Trophoblast cell (in vitro differentiated cells and primary cell): ENCODE measurements around the gene MED25.

ENCODE experiments used
- DNase-seq, 2 donors: peaks; one replicate each; pipeline ENCODE4 v3.0.0-alpha.2; 2016
- H2AFZ ChIP-seq: 2 replicates; pipeline ENCODE4 v1.6.1; 2013; ENCODE audit warnings: low read length, moderate library complexity, mild to moderate bottlenecking; ENCODE audit not compliant: insufficient read depth, poor library complexity
- H2AK5ac ChIP-seq: 2 replicates; pipeline ENCODE4 v1.6.1; 2013; ENCODE audit warnings: mild to moderate bottlenecking, low read length
- H2BK120ac ChIP-seq: 2 replicates; pipeline ENCODE4 v1.6.1; 2013; ENCODE audit warnings: low read length, mild to moderate bottlenecking, moderate library complexity; ENCODE audit not compliant: insufficient read depth, poor library complexity
- H2BK12ac ChIP-seq: 2 replicates; pipeline ENCODE4 v1.6.1; 2013; ENCODE audit warnings: mild to moderate bottlenecking, low read length, moderate library complexity
- H2BK5ac ChIP-seq: 2 replicates; pipeline ENCODE4 v1.6.1; 2013; ENCODE audit warnings: low read length, low read depth, moderate library complexity, mild to moderate bottlenecking; ENCODE audit not compliant: poor library complexity
- H3K14ac ChIP-seq: 2 replicates; pipeline ENCODE4 v1.6.1; 2013; ENCODE audit warnings: mild to moderate bottlenecking, low read length
- H3K18ac ChIP-seq: 2 replicates; pipeline ENCODE4 v1.6.1; 2013; ENCODE audit warnings: mild to moderate bottlenecking, low read length
- H3K23ac ChIP-seq: 2 replicates; pipeline ENCODE4 v1.6.1; 2013; ENCODE audit warnings: low read length
- H3K27ac ChIP-seq: 2 replicates; pipeline ENCODE4 v1.5.1; 2013; ENCODE audit warnings: low read depth, mild to moderate bottlenecking, inconsistent platforms, low read length, moderate library complexity
- H3K27me3 ChIP-seq: 2 replicates; pipeline ENCODE4 v1.6.1; 2013; ENCODE audit warnings: inconsistent platforms, mild to moderate bottlenecking, low read length, moderate library complexity; ENCODE audit not compliant: insufficient read depth
- H3K36me3 ChIP-seq, 2 experiments: 1 replicate in 1 of 2; 2 replicates in 1 of 2; pipeline ENCODE4 v1.6.1; 2013; ENCODE audit warnings: low read length in 2 of 2, mild to moderate bottlenecking in 2 of 2, moderate library complexity in 1 of 2; ENCODE audit not compliant: insufficient read depth in 2 of 2, control insufficient read depth in 1 of 2
- H3K4ac ChIP-seq: 2 replicates; pipeline ENCODE4 v1.6.1; 2013; ENCODE audit warnings: low read depth, mild to moderate bottlenecking, low read length, moderate library complexity
- H3K4me1 ChIP-seq, 2 experiments: 1 replicate in 1 of 2; 2 replicates in 1 of 2; pipeline ENCODE4 v1.6.1; 2013; ENCODE audit warnings: low read length in 2 of 2, mild to moderate bottlenecking in 2 of 2, moderate library complexity in 1 of 2; ENCODE audit not compliant: insufficient read depth in 2 of 2, control insufficient read depth in 1 of 2
- H3K4me2 ChIP-seq: 2 replicates; pipeline ENCODE4 v1.6.1; 2013; ENCODE audit warnings: inconsistent platforms, mild to moderate bottlenecking, low read length, moderate library complexity
- H3K4me3 ChIP-seq: 2 replicates; pipeline ENCODE4 v1.5.1; 2013; ENCODE audit warnings: mild to moderate bottlenecking, low read depth, low read length, inconsistent platforms
- H3K79me1 ChIP-seq: one replicate; pipeline ENCODE4 v1.6.1; 2013; ENCODE audit warnings: low read length
- H3K79me2 ChIP-seq: 2 replicates; pipeline ENCODE4 v1.6.1; 2013; ENCODE audit warnings: low read length, mild to moderate bottlenecking; ENCODE audit not compliant: control insufficient read depth, insufficient read depth, poor library complexity
- H3K9ac ChIP-seq: 2 replicates; pipeline ENCODE4 v1.6.1; 2013; ENCODE audit warnings: mild to moderate bottlenecking, low read length
- H3K9me3 ChIP-seq: 2 replicates; pipeline ENCODE4 v1.6.1; 2013; ENCODE audit warnings: low read depth, mild to moderate bottlenecking, control low read depth, inconsistent platforms, low read length; ENCODE audit not compliant: insufficient read depth
- H4K12ac ChIP-seq: 2 replicates; pipeline ENCODE4 v1.6.1; 2013; ENCODE audit warnings: low read depth, mild to moderate bottlenecking, low read length, moderate library complexity
- H4K8ac ChIP-seq: 2 replicates; pipeline ENCODE4 v1.6.1; 2013; ENCODE audit warnings: low read depth, mild to moderate bottlenecking, low read length, moderate library complexity
- H4K91ac ChIP-seq: one replicate; pipeline ENCODE4 v1.6.1; 2013; ENCODE audit warnings: low read depth, mild to moderate bottlenecking, low read length, moderate library complexity
- WGBS: extraction: QIAGEN DNeasy Blood & Tissue Kit; methylation state at CpG from one replicate; pipeline ENCODE4 v1.1.7; 2013; ENCODE audit warnings: missing lambda C conversion rate; ENCODE audit not compliant: insufficient read length, insufficient coverage; ENCODE audit errors: extremely low coverage; 5-methylcytosine and 5-hydroxymethylcytosine counted together

The MED25 gene

GRCh38 chr19:49875177-49875576 is 57.1 kb downstream of the MED25 start:
- H3K18ac ChIP-seq, result peak overlapping the region; percentile 38
- peak overlapping the region; percentile 98 for H4K8ac ChIP-seq
- H3K27me3 ChIP-seq, result no peaks in the 10 kb centered on the region
- H2AK5ac ChIP-seq, result peak overlapping the region; percentile 82
- peak overlapping the region; percentile 88 for H2BK5ac ChIP-seq
- WGBS, result no CpG with 5 or more reads among the region's 4 CpGs
- peak overlapping the region; percentile 96 for H3K14ac ChIP-seq
- no peak for DNase-seq
- no peak overlapping the region for H2BK12ac ChIP-seq
- H3K9me3 ChIP-seq, result no peaks in the 10 kb centered on the region
- H3K27ac ChIP-seq, result no peak overlapping the region
- peak overlapping the region; percentile 97 for H2BK120ac ChIP-seq
- peaks cover 10 to 20% of the 10 kb centered on the region in 2 experiments for H3K4me1 ChIP-seq
- H3K9ac ChIP-seq, result peak overlapping the region; percentile 4
- H3K4me3 ChIP-seq, result peak overlapping the region; percentile 11
- peak overlapping the region; percentile 66 for H3K4ac ChIP-seq
- H3K79me1 ChIP-seq, result peaks cover 21% of the 10 kb centered on the region
- peak overlapping the region; percentile 84 for H4K12ac ChIP-seq
- peaks cover 34 to 38% of the 10 kb centered on the region in 2 experiments for H3K36me3 ChIP-seq
- peak overlapping the region; percentile 94 for H3K4me2 ChIP-seq
- H2AFZ ChIP-seq, result peak overlapping the region; percentile 14
- H3K79me2 ChIP-seq, result peaks cover 20% of the 10 kb centered on the region
- no peak overlapping the region for H3K23ac ChIP-seq
- H4K91ac ChIP-seq, result peak overlapping the region; percentile 94

GRCh38 chr19:49875857-49876421 is 57.9 kb downstream of the MED25 start:
- Histone ChIP-seq H3K4me1 (peaks cover 6 to 12% of the 10 kb centered on the region in 2 experiments), H3K4me2 (peak overlapping the region; percentile 94), H2BK120ac (peak overlapping the region; percentile 97), H2BK12ac (no peak overlapping the region), H2AK5ac (peak overlapping the region; percentile 83), H2AFZ (peak overlapping the region; percentile 71), H3K79me1 (peaks cover 21% of the 10 kb centered on the region), H3K9ac (peak overlapping the region; percentile 92), H3K4ac (peak overlapping the region; percentile 66), H4K12ac (peak overlapping the region; percentile 84), H3K23ac (no peak overlapping the region), H3K27me3 (no peaks in the 10 kb centered on the region), H3K36me3 (peaks cover 38 to 42% of the 10 kb centered on the region in 2 experiments), H4K8ac (peak overlapping the region; percentile 98), H3K27ac (peak overlapping the region; percentile 92), H3K79me2 (peaks cover 20% of the 10 kb centered on the region), H3K18ac (peak overlapping the region; percentile 88), H2BK5ac (peak overlapping the region; percentile 88), H4K91ac (peak overlapping the region; percentile 94), H3K4me3 (peak overlapping the region; percentile 99), H3K14ac (peak overlapping the region; percentile 96), H3K9me3 (no peaks in the 10 kb centered on the region)
- no CpG with 5 or more reads among the region's 28 CpGs for WGBS
- DNase-seq, result peak in 1 of 2 donors; percentile 39

DNA sequence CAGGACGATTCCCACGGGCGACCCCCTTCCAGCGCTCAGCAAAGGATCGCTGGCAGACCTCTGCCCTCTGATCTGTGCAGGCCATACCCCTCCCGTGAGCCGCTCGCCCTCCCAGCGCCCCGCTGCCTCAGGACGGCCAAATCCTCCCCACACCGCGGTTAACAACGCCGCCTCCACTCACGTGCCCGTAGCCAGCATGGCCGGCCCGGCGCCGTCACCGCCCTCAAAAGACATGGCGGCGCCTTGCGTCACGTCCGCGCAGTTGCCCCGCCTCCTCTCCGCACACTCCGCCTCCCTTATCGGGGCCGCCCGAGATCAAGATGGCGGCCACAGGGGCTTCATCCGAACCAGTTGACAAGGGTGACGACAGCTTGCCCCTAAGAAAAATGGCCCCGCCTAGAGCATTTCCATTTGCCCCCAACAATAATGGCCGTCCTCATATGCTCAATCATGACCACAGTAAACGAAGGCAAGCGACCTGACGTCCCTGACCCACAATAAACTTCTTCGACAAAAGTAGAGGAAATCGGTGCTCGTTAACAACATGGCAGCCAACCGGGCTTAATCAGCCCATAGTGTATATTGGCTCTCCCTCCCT is 58.4 kb downstream of the MED25 start:
- peak overlapping the region; percentile 96 for H3K14ac ChIP-seq

GRCh38 chr19:49877020-49877878 is 59.2 kb downstream of the MED25 start, which contains the start of the genes AKT1S1 and TBC1D17:
AKT1S1 (minus strand) TSS chr19:49877355; CDS start chr19:49873295, 4,060 bp downstream.
TBC1D17 (plus strand) TSS chr19:49877702; CDS start chr19:49877724, 22 bp downstream.
- H3K27me3 ChIP-seq, result no peaks in the 10 kb centered on the region
- peak within 1 kb of the TSS; percentile 94 for H3K27ac ChIP-seq
- H3K4me1 ChIP-seq, result peaks cover 6 to 12% of the 10 kb centered on the region in 2 experiments
- H3K23ac ChIP-seq, result no peak within 1 kb of the TSS
- H2AK5ac ChIP-seq, result peak within 1 kb of the TSS; percentile 83
- H3K18ac ChIP-seq, result peak within 1 kb of the TSS; percentile 88
- peak within 1 kb of the TSS; percentile 94 for H3K4me2 ChIP-seq
- H3K36me3 ChIP-seq, result peaks cover 41 to 42% of the 10 kb centered on the region in 2 experiments
- peak within 1 kb of the TSS; percentile 89 for H3K4ac ChIP-seq
- WGBS, result no CpG with 5 or more reads among the region's 61 CpGs
- H2AFZ ChIP-seq, result peak within 1 kb of the TSS; percentile 82
- H3K14ac ChIP-seq, result peak within 1 kb of the TSS; percentile 96
- peak within 1 kb of the TSS; percentile 95 for H2BK5ac ChIP-seq
- H4K12ac ChIP-seq, result peak within 1 kb of the TSS; percentile 84
- H3K4me3 ChIP-seq, result peak within 1 kb of the TSS; percentile 99
- peak within 1 kb of the TSS; percentile 98 for H4K8ac ChIP-seq
- DNase-seq, result peak; percentile 100
- H4K91ac ChIP-seq, result peak within 1 kb of the TSS; percentile 95
- H3K9ac ChIP-seq, result peak within 1 kb of the TSS; percentile 92
- H3K79me2 ChIP-seq, result peaks cover 20% of the 10 kb centered on the region
- H3K79me1 ChIP-seq, result peaks cover 21% of the 10 kb centered on the region
- peak within 1 kb of the TSS; percentile 97 for H2BK120ac ChIP-seq
- H3K9me3 ChIP-seq, result no peaks in the 10 kb centered on the region
- no peak within 1 kb of the TSS for H2BK12ac ChIP-seq

More for the DNA sequence above, 58.4 kb downstream of the MED25 start:
- Histone ChIP-seq H2BK120ac (peak overlapping the region; percentile 97), H3K4me3 (peak overlapping the region; percentile 99), H3K27ac (peak overlapping the region; percentile 92), H3K4ac (peak overlapping the region; percentile 89), H3K4me2 (peak overlapping the region; percentile 94), H2BK12ac (no peak overlapping the region), H3K4me1 (peaks cover 6 to 12% of the 10 kb centered on the region in 2 experiments), H3K79me1 (peaks cover 21% of the 10 kb centered on the region), H3K36me3 (peaks cover 39 to 42% of the 10 kb centered on the region in 2 experiments), H4K91ac (peak overlapping the region; percentile 94), H4K8ac (peak overlapping the region; percentile 98), H2BK5ac (peak overlapping the region; percentile 95), H3K79me2 (peaks cover 20% of the 10 kb centered on the region), H3K27me3 (no peaks in the 10 kb centered on the region), H3K23ac (no peak overlapping the region), H3K9me3 (no peaks in the 10 kb centered on the region), H3K9ac (peak overlapping the region; percentile 92), H4K12ac (peak overlapping the region; percentile 84), H3K18ac (peak overlapping the region; percentile 88), H2AK5ac (peak overlapping the region; percentile 83), H2AFZ (peak overlapping the region; percentile 71)
- WGBS, result no CpG with 5 or more reads among the region's 46 CpGs
- peak; percentile 99 for DNase-seq
